GM18511 (cell line): ENCODE results near the gene CCNL2.
"Not testable (repeated sequence)": the region's sequence is repeated elsewhere in the genome, so short reads cannot be mapped to it uniquely, and the experiment has no call there.

Source experiments
- ATAC-seq: cut with Tn5 transposase; IDR thresholded peaks from one replicate; pipeline ENCODE4 v1.9.1; 2021; ENCODE audit warnings: mild to moderate bottlenecking, moderate library complexity; ENCODE audit not compliant: unreplicated experiment

Gene CCNL2

DNA sequence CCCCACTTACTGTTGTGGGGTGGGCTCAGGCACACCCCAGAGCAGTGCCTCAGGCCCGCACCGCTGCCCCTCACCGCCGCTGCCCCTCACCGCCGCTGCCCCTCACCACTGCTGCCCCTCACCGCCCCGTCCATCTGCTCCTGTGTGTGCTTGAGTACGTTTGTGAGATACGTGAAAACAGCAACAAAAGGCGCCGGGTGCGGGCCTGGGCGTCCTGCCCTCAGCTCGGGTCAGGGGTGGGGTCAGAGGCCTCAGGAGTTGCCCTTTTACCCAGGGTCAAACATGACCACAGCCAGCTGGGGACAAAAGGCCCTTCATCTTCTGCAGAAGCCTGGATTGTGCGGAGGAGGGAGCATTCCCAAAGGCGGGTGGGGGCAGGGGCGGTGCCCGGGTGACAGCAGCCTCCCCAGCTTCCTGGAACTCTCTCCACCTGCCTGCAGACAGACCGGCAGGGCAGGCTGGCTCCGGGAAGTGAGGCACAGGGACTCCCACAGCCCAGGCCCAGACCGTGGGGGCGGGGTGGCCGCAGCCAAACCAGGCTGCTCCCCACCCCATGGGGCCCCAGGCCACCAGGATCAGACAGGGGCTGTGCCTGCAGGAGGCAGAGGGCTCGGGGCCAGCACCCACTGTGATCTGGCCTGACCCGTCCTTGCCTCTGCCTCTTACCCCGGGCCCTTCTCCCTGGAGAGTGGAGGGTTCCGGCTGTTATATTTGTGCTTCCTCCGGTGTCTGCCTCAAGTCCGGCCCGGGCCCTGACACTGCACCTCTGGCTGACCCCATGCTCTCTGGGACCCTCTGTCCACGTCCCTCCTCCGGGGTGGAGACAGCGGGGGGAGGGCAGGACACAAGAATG is 34.0 kb upstream of the CCNL2 start:
- no peak for ATAC-seq

GRCh38 chr1:1432274-1432950 is 33.3 kb upstream of the CCNL2 start:
- no peak for ATAC-seq

DNA sequence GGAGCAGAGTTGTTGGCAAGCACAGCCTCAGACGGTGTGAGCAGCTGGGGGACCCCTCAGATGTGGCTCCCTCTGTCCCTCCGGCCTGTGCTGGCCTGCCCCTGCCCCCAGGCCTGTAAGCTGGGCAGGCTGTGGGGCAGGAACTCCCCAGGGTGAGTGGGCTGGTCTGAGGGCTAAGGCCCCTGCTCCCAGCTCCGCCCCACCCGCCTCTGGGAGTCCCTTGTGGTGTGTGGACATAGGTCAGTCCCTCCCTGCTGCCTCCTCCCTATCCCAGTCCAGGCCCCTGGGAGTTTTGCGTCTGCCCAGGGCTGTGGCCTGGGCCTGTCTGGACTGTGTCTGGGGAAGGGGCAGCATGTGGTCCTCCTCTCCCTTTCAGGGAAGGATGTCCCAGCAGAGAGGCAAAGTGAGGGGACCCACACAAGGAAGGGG is 32.7 kb upstream of the CCNL2 start:
- ATAC-seq = no peak

GRCh38 chr1:1430992-1431844 is 32.1 kb upstream of the CCNL2 start:
- no peak for ATAC-seq

DNA sequence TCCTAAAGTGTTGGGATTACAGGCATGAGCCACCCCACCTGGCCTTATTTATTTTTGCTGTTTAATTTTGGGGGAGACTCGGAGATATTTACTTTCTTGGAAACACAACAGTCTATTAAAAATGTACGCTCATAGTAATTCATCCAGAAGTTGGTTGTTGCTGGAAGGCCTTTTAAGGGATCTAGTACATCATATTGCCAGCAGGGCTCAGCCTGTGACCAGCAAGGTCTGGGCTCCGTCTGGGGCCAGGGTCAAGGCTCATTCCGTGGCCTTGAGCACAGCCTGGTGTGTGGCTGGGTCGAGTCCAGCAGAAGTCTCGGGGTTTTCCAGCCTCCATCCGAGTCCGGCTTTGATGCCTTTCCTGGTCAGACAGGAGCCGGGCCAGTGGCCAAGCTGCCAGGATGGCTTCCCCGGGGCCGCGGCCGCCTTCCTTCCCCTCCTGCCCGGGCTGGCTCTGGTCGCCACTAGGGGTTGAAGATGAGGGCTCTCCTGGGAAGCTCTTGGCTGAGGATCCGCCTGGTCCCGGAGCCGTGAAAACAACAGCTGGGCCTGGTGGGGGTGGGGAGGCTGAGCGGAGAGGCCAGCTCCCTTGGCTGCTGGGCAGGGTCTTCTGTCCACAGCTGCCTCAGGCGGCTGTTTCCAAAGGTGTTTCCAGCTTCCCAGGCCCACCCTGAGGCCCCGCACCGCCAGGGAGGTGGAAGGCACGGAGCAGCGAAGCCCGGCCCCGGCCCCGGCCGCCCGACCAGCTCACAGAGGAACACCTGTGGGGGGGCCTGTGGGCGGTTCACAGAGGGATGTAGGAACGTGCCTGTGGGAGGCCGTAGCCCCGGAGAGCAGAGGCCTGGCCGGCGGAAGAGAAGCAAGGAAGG is 31.2 kb upstream of the CCNL2 start:
- no peak for ATAC-seq

DNA sequence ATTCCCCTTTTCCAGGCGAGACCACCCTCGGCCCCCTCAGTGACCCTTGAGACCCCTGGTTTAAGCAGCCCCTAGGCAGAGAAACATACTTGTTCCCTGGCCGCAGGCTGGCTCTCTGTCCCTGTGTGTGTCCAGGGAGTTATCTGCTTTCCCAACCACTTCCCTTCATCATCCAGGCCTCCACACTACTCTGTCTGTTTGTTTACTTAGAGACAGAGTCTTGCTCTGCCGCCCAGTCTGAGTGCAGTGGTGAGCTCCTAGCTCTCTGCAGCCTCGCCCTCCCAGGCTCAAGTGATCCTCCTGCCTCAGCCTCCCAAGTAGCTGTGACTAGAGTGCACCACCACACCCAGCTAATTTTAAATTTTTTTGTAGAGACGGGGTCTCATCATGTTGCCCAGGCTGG is 30.5 kb upstream of the CCNL2 start:
- no peak for ATAC-seq

DNA sequence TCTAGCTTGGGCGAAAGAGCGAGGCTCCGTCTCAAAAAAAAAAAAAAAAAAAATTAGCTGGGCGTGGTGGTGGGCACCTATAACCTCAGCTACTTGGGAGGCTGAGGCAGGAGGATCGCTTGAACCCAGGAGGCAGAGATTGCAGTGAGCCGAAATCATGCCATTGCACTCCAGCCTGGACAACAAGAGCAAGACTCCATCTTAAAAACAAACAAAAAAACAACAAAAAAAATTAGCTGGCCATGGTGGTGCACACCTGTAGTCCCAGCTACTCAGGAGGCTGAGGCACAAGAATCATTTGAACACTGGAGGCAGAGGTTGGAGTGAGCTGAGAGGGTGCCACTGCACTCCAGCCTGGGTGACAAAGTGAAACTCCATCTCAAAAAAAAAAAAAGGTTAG is 29.8 kb upstream of the CCNL2 start:
- not testable (repeated sequence) for ATAC-seq

DNA sequence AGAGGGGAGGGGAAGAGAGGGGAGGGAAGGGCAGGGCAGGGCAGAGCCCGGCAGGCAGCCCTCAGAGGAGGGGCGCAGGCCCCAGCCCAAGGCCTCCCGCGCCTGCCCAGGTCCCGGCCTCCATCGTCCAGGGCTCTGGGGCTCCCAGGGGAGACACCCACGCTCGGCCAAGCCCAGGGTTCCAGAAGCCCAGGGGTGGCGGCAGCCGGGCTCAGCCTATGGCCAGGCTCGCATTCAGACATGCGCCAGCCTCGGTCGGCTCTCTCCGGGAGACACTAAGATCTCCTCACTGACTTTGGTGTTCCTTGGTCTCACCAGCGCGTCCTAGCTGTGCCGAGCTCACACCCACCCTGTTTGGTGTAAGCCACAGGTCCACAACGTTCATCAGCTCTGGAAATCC is 29.0 kb upstream of the CCNL2 start:
- no peak for ATAC-seq

- ATAC-seq = no peak
Observed at GRCh38 chr1:1427820-1428148, 28.6 kb upstream of the CCNL2 start.

DNA sequence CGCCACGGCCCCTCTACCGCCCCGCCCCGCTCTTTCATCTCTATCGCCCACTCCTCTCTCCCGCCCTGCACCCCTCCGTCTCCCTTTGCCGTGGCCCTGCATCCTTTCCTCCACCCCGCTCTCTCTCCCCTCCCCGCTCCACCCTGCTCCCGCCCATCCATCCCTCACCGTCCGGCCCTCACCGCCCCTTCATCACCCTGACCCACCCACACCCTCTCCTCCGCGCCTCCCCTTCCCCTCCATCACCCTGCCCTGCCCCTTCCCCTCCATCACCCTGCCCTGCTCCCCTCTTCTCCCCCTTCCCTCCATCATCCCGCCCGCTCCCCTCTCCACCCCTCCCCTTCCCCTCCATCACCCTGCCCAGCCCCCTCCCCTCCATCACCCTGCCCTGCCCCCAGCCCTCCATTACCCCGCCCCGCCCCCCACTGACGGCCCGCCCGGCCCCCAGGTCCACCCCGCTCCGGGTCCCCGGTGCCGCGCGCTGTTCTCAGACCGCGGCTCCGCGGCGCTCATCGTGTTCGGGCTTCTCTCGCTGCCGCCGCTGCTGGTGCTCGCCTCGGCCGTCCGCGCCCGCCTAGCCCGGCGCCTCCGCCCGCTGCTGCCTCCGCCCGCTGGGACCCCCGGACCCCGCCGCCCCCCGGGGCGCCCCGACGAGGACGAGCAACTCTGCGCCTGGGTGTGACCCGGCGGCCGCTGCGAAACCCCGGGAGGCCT is 28.1 kb upstream of the CCNL2 start:
- no peak for ATAC-seq

GRCh38 chr1:1426496-1427105 is 27.5 kb upstream of the CCNL2 start:
- ATAC-seq = no peak

DNA sequence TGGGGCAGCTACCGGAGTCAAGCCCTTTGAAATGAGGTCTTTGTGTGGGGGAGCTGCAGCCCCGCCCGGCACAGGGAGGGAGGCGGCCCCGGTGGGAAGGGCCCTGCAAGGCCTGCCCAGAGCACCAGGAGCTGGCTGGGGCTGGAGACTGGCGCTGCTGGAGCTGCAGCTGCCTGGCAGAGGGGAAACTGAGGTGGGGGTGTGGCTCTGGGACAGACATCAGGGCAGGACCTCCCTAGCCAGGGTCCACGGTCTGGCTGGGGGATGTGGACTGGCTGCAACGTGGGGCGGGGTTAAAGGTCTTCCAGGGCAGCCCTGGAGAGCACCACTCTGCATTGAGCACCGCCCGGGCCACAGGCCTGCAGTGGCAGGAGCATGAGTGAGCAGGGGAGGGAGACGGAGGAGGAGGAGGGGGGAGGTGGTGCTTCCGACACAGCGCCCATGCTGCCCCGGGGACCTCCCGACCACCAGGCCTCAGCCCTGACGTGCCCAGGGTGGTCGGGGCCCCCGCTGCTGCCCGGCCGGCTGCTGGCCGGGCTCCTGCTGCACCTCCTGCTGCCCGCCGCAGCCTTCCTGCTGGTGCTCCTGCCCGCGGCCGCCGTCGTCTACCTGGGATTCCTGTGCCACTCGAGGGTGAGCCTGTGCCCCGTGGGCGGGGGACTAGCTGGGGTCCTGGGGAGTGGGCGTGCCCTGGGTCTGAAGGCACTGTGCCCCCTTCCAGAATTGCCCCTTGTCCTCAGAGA is 26.8 kb upstream of the CCNL2 start:
- ATAC-seq = no peak

DNA sequence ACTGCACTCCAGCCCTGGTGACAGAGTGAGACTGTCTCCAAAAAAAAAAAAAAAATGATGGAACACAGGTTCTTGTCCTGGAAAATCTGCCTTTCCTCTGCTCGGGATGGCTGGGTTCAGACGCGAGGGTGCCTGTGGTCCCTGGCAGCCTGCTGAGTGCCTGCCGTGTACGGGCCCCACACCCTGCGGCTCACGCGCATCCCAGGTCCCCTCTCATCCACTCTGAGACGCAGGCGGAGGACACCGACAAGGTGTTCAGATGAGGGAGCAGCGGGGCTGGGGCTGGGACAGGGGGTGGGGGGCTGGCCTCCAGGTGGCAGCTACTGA is 26.3 kb upstream of the CCNL2 start:
- no peak for ATAC-seq

- ATAC-seq = no peak
Observed at GRCh38 chr1:1424707-1425106, 25.6 kb upstream of the CCNL2 start.

- no peak for ATAC-seq
Observed at GRCh38 chr1:1423245-1423597, 24.1 kb upstream of the CCNL2 start.

GRCh38 chr1:1422465-1423244 is 23.5 kb upstream of the CCNL2 start:
- ATAC-seq = no peak

GRCh38 chr1:1421907-1422464 is 22.9 kb upstream of the CCNL2 start:
- no peak for ATAC-seq
